Measurements from ENCODE around the gene CCDC120. TPM values are rescaled to one million over a fixed set of nuclear protein-coding genes. Genes with fewer than 3 reads are reported as not detected.

Gene CCDC120
- total and polyA plus RNA-seq, 9 donors = 0.98 to 6.0 (median 3.6) TPM

- peak; percentile 96 for DNase-seq
- WGBS (ENCODE audit: insufficient coverage) = 45% methylated on average over 61 of the region's 74 CpGs
- peak overlapping the region; percentile 63 for H3K4me3 ChIP-seq (ENCODE audit: low read length)
- no peaks in the 10 kb centered on the region for H3K27me3 ChIP-seq (ENCODE audit: control insufficient read depth, insufficient read depth, low read length)
- H3K27ac ChIP-seq (ENCODE audit: low read length) = peak overlapping the region; percentile 69
- peaks cover 2% of the 10 kb centered on the region for H3K9me3 ChIP-seq (replicated peaks; ENCODE audit: control insufficient read depth, low read depth, low read length)
- H3K4me1 ChIP-seq (ENCODE audit: control insufficient read depth, insufficient read depth, low read length) = no peaks in the 10 kb centered on the region
- H3K36me3 ChIP-seq (ENCODE audit: control insufficient read depth, insufficient read depth, low read length) = no peaks in the 10 kb centered on the region
Observed at GRCh38 chrX:49100704-49101628, 42.2 kb downstream of the CCDC120 start.

- no peaks in the 10 kb centered on the region for H3K4me1 ChIP-seq (ENCODE audit: control insufficient read depth, insufficient read depth, low read length)
- H3K27me3 ChIP-seq (ENCODE audit: control insufficient read depth, insufficient read depth, low read length) = no peaks in the 10 kb centered on the region
- H3K27ac ChIP-seq (ENCODE audit: low read length) = peak overlapping the region; percentile 20
- peaks cover 2% of the 10 kb centered on the region for H3K9me3 ChIP-seq (replicated peaks; ENCODE audit: control insufficient read depth, low read depth, low read length)
- no peak for DNase-seq
- 38% methylated on average over 7 of the region's 9 CpGs for WGBS (ENCODE audit: insufficient coverage)
- H3K4me3 ChIP-seq (ENCODE audit: low read length) = peak overlapping the region; percentile 63
- H3K36me3 ChIP-seq (ENCODE audit: control insufficient read depth, insufficient read depth, low read length) = no peaks in the 10 kb centered on the region
Observed at GRCh38 chrX:49101629-49101984, 42.8 kb downstream of the CCDC120 start.

- 70% methylated on average over 4 of the region's 9 CpGs for WGBS (ENCODE audit: insufficient coverage)
Observed at GRCh38 chrX:49102190-49102589, 43.4 kb downstream of the CCDC120 start.

GRCh38 chrX:49103637-49104036 lies 44.8 kb downstream of the CCDC120 start:
- no peak for DNase-seq
- no peak overlapping the region for H3K27ac ChIP-seq (ENCODE audit: low read length)
- H3K27me3 ChIP-seq (ENCODE audit: control insufficient read depth, insufficient read depth, low read length) = no peaks in the 10 kb centered on the region
- H3K4me1 ChIP-seq (ENCODE audit: control insufficient read depth, insufficient read depth, low read length) = no peaks in the 10 kb centered on the region
- H3K36me3 ChIP-seq (ENCODE audit: control insufficient read depth, insufficient read depth, low read length) = no peaks in the 10 kb centered on the region
- no CpG with 5 or more reads among the region's 3 CpGs for WGBS (ENCODE audit: insufficient coverage)
- no peak overlapping the region for H3K4me3 ChIP-seq (ENCODE audit: low read length)
- H3K9me3 ChIP-seq (replicated peaks; ENCODE audit: control insufficient read depth, low read depth, low read length) = no peaks in the 10 kb centered on the region

More at GRCh38 chrX:49102190-49102589, 43.4 kb downstream of the CCDC120 start:
- no peaks in the 10 kb centered on the region for H3K36me3 ChIP-seq (ENCODE audit: control insufficient read depth, insufficient read depth, low read length)
- DNase-seq = no peak
- H3K4me3 ChIP-seq (ENCODE audit: low read length) = no peak overlapping the region
- peaks cover 2% of the 10 kb centered on the region for H3K9me3 ChIP-seq (replicated peaks; ENCODE audit: control insufficient read depth, low read depth, low read length)
- no peaks in the 10 kb centered on the region for H3K4me1 ChIP-seq (ENCODE audit: control insufficient read depth, insufficient read depth, low read length)
- no peak overlapping the region for H3K27ac ChIP-seq (ENCODE audit: low read length)
- no peaks in the 10 kb centered on the region for H3K27me3 ChIP-seq (ENCODE audit: control insufficient read depth, insufficient read depth, low read length)

GRCh38 chrX:49106296-49106695 lies 47.5 kb downstream of the CCDC120 start:
- Histone ChIP-seq H3K27ac (ENCODE audit: low read length) (no peak overlapping the region), H3K4me1 (ENCODE audit: control insufficient read depth, insufficient read depth, low read length) (no peaks in the 10 kb centered on the region), H3K4me3 (ENCODE audit: low read length) (no peak overlapping the region), H3K27me3 (ENCODE audit: control insufficient read depth, insufficient read depth, low read length) (no peaks in the 10 kb centered on the region), H3K9me3 (replicated peaks; ENCODE audit: control insufficient read depth, low read depth, low read length) (no peaks in the 10 kb centered on the region), H3K36me3 (ENCODE audit: control insufficient read depth, insufficient read depth, low read length) (peaks cover 9% of the 10 kb centered on the region)
- no peak for DNase-seq
- WGBS (ENCODE audit: insufficient coverage) = 92% methylated on average over 4 of the region's 4 CpGs

- peak; percentile 12 for DNase-seq
- 48% methylated on average over 5 of the region's 7 CpGs for WGBS (ENCODE audit: insufficient coverage)
- Histone ChIP-seq H3K4me1 (ENCODE audit: control insufficient read depth, insufficient read depth, low read length) (no peaks in the 10 kb centered on the region), H3K36me3 (ENCODE audit: control insufficient read depth, insufficient read depth, low read length) (peaks cover 13% of the 10 kb centered on the region), H3K4me3 (ENCODE audit: low read length) (no peak overlapping the region), H3K27me3 (ENCODE audit: control insufficient read depth, insufficient read depth, low read length) (no peaks in the 10 kb centered on the region), H3K9me3 (replicated peaks; ENCODE audit: control insufficient read depth, low read depth, low read length) (no peaks in the 10 kb centered on the region), H3K27ac (ENCODE audit: low read length) (no peak overlapping the region)
Observed at GRCh38 chrX:49106930-49107329, 48.1 kb downstream of the CCDC120 start.

- H3K9me3 ChIP-seq (replicated peaks; ENCODE audit: control insufficient read depth, low read depth, low read length) = no peaks in the 10 kb centered on the region
- peaks cover 27% of the 10 kb centered on the region for H3K36me3 ChIP-seq (ENCODE audit: control insufficient read depth, insufficient read depth, low read length)
- DNase-seq = no peak
- H3K4me3 ChIP-seq (ENCODE audit: low read length) = no peak overlapping the region
- no peak overlapping the region for H3K27ac ChIP-seq (ENCODE audit: low read length)
- H3K4me1 ChIP-seq (ENCODE audit: control insufficient read depth, insufficient read depth, low read length) = no peaks in the 10 kb centered on the region
- no CpG with 5 or more reads among the region's 2 CpGs for WGBS (ENCODE audit: insufficient coverage)
- H3K27me3 ChIP-seq (ENCODE audit: control insufficient read depth, insufficient read depth, low read length) = no peaks in the 10 kb centered on the region
Observed at GRCh38 chrX:49108641-49109040, 49.8 kb downstream of the CCDC120 start.

- DNase-seq = no peak
- WGBS (ENCODE audit: insufficient coverage) = 92% methylated on average over 3 of the region's 3 CpGs
- H3K36me3 ChIP-seq (ENCODE audit: control insufficient read depth, insufficient read depth, low read length) = peaks cover 30% of the 10 kb centered on the region
- H3K27ac ChIP-seq (ENCODE audit: low read length) = no peak overlapping the region
- H3K4me1 ChIP-seq (ENCODE audit: control insufficient read depth, insufficient read depth, low read length) = no peaks in the 10 kb centered on the region
- H3K27me3 ChIP-seq (ENCODE audit: control insufficient read depth, insufficient read depth, low read length) = no peaks in the 10 kb centered on the region
- no peaks in the 10 kb centered on the region for H3K9me3 ChIP-seq (replicated peaks; ENCODE audit: control insufficient read depth, low read depth, low read length)
- H3K4me3 ChIP-seq (ENCODE audit: low read length) = no peak overlapping the region
Observed at GRCh38 chrX:49110417-49110816, 51.6 kb downstream of the CCDC120 start.

- Histone ChIP-seq H3K9me3 (replicated peaks; ENCODE audit: control insufficient read depth, low read depth, low read length) (no peaks in the 10 kb centered on the region), H3K36me3 (ENCODE audit: control insufficient read depth, insufficient read depth, low read length) (peaks cover 43% of the 10 kb centered on the region), H3K27ac (ENCODE audit: low read length) (no peak overlapping the region), H3K4me1 (ENCODE audit: control insufficient read depth, insufficient read depth, low read length) (no peaks in the 10 kb centered on the region), H3K4me3 (ENCODE audit: low read length) (no peak overlapping the region), H3K27me3 (ENCODE audit: control insufficient read depth, insufficient read depth, low read length) (no peaks in the 10 kb centered on the region)
- DNase-seq = no peak
- 86% methylated on average over 3 of the region's 3 CpGs for WGBS (ENCODE audit: insufficient coverage)
Observed at GRCh38 chrX:49111791-49112190, 53.0 kb downstream of the CCDC120 start.

- WGBS (ENCODE audit: insufficient coverage) = 83% methylated on average over 1 of the region's 8 CpGs
- H3K36me3 ChIP-seq (ENCODE audit: control insufficient read depth, insufficient read depth, low read length) = peaks cover 55% of the 10 kb centered on the region
- no peaks in the 10 kb centered on the region for H3K9me3 ChIP-seq (replicated peaks; ENCODE audit: control insufficient read depth, low read depth, low read length)
- no peak overlapping the region for H3K27ac ChIP-seq (ENCODE audit: low read length)
- H3K4me1 ChIP-seq (ENCODE audit: control insufficient read depth, insufficient read depth, low read length) = no peaks in the 10 kb centered on the region
- H3K27me3 ChIP-seq (ENCODE audit: control insufficient read depth, insufficient read depth, low read length) = no peaks in the 10 kb centered on the region
- no peak for DNase-seq
- H3K4me3 ChIP-seq (ENCODE audit: low read length) = no peak overlapping the region
Observed at GRCh38 chrX:49116076-49116475, 57.3 kb downstream of the CCDC120 start.
